Hepatocyte (in vitro differentiated cells): Measurements from ENCODE around the gene KCNC4. TPM values are rescaled to one million over a fixed set of nuclear protein-coding genes. Genes with fewer than 3 reads are reported as not detected.

ENCODE experiments used
- DNase-seq: peaks from one replicate; pipeline ENCODE4 v3.0.0-alpha.2; 2016; ENCODE audit warnings: low spot score
- H2AFZ ChIP-seq: fragments of 200-600 bp; sonication (generic); 2 replicates; pipeline ENCODE4 v1.6.0; 2016; ENCODE audit warnings: antibody characterized with exemption, mild to moderate bottlenecking
- H3K27ac ChIP-seq: fragments of 200-600 bp; sonication (generic); 2 replicates; pipeline ENCODE4 v1.5.1; 2016; ENCODE audit warnings: mild to moderate bottlenecking
- H3K27me3 ChIP-seq: fragments of 200-600 bp; sonication (generic); 2 replicates; pipeline ENCODE4 v1.6.1; 2016
- H3K36me3 ChIP-seq: fragments of 200-600 bp; sonication (generic); replicated peaks from 2 replicates; pipeline ENCODE4 v1.5.1; 2016; ENCODE audit warnings: low read depth; ENCODE audit not compliant: insufficient read depth
- H3K4me1 ChIP-seq: fragments of 200-600 bp; sonication (generic); 2 replicates; pipeline ENCODE4 v1.5.1; 2016; ENCODE audit warnings: mild to moderate bottlenecking, moderate library complexity; ENCODE audit not compliant: insufficient read depth
- H3K4me2 ChIP-seq: fragments of 200-600 bp; sonication (generic); 2 replicates; pipeline ENCODE4 v1.6.0; 2016
- H3K4me3 ChIP-seq: fragments of 200-600 bp; sonication (generic); 2 replicates; pipeline ENCODE4 v1.5.1; 2016; ENCODE audit warnings: mild to moderate bottlenecking
- H3K79me2 ChIP-seq: fragments of 200-600 bp; sonication (generic); 2 replicates; pipeline ENCODE4 v1.6.0; 2017; ENCODE audit warnings: mild to moderate bottlenecking
- H3K9me2 ChIP-seq: fragments of 200-600 bp; sonication (generic); replicated peaks from 2 replicates; pipeline ENCODE4 v1.6.0; 2017; ENCODE audit warnings: mild to moderate bottlenecking; ENCODE audit not compliant: insufficient read depth
- H3K9me3 ChIP-seq: fragments of 200-600 bp; sonication (generic); 2 replicates; pipeline ENCODE4 v1.5.1; 2016; ENCODE audit warnings: low read depth, mild to moderate bottlenecking
- H4K20me1 ChIP-seq: fragments of 200-600 bp; sonication (generic); 2 replicates; pipeline ENCODE4 v1.6.0; 2016; ENCODE audit warnings: mild to moderate bottlenecking; ENCODE audit not compliant: insufficient read depth, poor library complexity, severe bottlenecking
- EZH2 ChIP-seq: fragments of 200-600 bp; sonication (generic); IDR thresholded peaks from 2 replicates; pipeline ENCODE4 v1.6.1; 2016; ENCODE audit warnings: antibody characterized with exemption, mild to moderate bottlenecking, borderline replicate concordance
- EZH2phosphoT487 ChIP-seq: fragments of 200-600 bp; sonication (generic); IDR thresholded peaks from one replicate; pipeline ENCODE4 v1.6.1; 2018; ENCODE audit warnings: antibody characterized with exemption, mild to moderate bottlenecking, low read depth, moderate library complexity; ENCODE audit not compliant: unreplicated experiment, severe bottlenecking
- WGBS: methylation state at CpG from one replicate; pipeline ENCODE4 v1.1.6; 2016; ENCODE audit warnings: low lambda C conversion rate; ENCODE audit errors: missing lambda C conversion rate; 5-methylcytosine and 5-hydroxymethylcytosine counted together
- polyA plus RNA-seq: library from polyadenylated mRNA; unstranded; fragments of >200 nt; fragmentation: Nextera tagmentation; extraction: Ambion mirVana; gene quantifications from 2 replicates; pipeline ENCODE4 v1.2.1, GENCODE V29; 2016
- total RNA-seq: library from RNA; depleted of rRNA; stranded (reverse); fragments of >200 nt; gene quantifications from 2 replicates; pipeline ENCODE4 v1.2.3, GENCODE V29; 2014
- TF ChIP-seq, protein P1 (sequence below): fragments of 200-600 bp; sonication (generic); IDR thresholded peaks from 2 replicates; pipeline ENCODE4 v1.5.1; 2016; ENCODE audit warnings: antibody characterized with exemption, mild to moderate bottlenecking; ENCODE audit not compliant: poor library complexity

The KCNC4 gene
- total and polyA plus RNA-seq, 2 experiments from 2014 or later: 1.3 to 4.6 TPM

DNA sequence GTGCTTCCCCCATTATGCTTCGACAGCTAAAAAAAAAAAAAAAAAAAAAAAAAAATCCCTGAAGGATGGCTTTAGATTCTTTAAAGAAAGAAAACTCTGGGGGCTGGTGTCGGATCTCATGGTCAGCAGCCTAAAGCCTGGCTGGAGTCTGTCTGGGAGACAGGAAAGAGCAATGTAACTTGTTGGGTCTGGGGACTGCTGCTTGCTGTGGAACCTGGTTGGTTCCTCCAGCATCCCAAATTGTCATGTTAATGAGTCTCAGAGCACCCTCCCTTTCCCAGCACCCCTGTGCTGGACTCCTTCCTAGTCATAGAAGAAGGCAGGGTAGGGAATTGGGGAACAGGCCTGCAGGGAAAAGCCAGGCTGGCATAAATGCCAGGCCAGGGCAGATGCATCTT, 3.0 kb downstream of the KCNC4 start:
- H3K9me3 ChIP-seq: no peaks in the 10 kb centered on the region
- TF ChIP-seq EZH2 (no peak), EZH2phosphoT487 (no peak)
- TF ChIP-seq, protein P1, sequence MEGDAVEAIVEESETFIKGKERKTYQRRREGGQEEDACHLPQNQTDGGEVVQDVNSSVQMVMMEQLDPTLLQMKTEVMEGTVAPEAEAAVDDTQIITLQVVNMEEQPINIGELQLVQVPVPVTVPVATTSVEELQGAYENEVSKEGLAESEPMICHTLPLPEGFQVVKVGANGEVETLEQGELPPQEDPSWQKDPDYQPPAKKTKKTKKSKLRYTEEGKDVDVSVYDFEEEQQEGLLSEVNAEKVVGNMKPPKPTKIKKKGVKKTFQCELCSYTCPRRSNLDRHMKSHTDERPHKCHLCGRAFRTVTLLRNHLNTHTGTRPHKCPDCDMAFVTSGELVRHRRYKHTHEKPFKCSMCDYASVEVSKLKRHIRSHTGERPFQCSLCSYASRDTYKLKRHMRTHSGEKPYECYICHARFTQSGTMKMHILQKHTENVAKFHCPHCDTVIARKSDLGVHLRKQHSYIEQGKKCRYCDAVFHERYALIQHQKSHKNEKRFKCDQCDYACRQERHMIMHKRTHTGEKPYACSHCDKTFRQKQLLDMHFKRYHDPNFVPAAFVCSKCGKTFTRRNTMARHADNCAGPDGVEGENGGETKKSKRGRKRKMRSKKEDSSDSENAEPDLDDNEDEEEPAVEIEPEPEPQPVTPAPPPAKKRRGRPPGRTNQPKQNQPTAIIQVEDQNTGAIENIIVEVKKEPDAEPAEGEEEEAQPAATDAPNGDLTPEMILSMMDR: no peak
- no peak for DNase-seq
- peaks cover 39% of the 10 kb centered on the region for H3K27me3 ChIP-seq
- H3K27ac ChIP-seq: no peak overlapping the region
- H3K9me2 ChIP-seq: no peaks in the 10 kb centered on the region
- H3K79me2 ChIP-seq: no peaks in the 10 kb centered on the region
- no peak overlapping the region for H3K4me3 ChIP-seq
- no peaks in the 10 kb centered on the region for H3K36me3 ChIP-seq
- 59% methylated on average over 2 of the region's 2 CpGs for WGBS
- peaks cover 14% of the 10 kb centered on the region for H3K4me1 ChIP-seq
- no peak overlapping the region for H2AFZ ChIP-seq
- H4K20me1 ChIP-seq: no peaks in the 10 kb centered on the region
- H3K4me2 ChIP-seq: no peak overlapping the region

DNA sequence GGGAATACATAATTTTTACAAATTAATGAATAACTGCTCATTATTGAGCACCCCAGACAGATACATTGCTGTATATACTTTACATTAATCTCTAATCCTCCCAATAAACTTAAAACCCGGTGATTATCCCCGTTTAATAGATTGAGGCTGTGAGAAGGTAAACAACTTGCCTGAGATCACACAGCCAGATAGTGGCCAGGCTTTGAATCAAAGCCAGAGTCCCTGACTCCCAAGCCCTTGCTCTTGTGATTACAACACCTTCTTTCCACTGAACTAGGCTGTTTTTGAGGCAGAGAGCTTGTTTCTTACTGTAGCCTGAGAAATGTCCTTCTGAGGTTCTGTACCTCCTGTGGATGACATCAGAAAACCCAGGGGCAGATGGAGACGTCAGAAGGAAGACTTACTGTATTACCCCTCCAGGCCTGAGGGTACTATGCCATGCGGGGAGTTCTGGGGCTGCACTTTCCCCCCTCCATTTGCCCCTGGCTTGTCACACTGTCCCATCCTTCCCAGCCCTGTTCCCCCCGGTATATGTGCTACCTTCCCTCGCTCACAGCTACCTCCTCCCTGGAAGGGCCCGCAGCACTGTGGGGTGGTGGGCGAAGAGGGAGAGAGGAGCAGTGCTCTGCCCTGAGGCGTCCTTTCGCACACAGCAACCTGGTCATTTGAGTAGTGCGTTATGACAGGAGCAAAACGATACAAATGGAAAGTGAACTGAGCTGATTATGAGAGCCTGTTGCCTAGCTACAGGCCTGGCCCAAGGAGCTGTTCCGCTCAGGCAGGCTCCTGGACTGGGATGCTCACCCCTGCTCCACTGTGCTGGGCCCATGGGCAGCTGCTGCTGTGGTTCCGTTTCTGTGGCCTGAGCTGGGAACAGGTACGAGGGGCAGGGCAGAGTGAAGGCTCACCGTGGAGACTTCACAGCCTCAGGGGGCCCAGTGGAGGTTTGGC, 4.6 kb downstream of the KCNC4 start:
- H3K79me2 ChIP-seq: no peaks in the 10 kb centered on the region
- peak; percentile 43 for DNase-seq
- no peak overlapping the region for H3K4me3 ChIP-seq
- WGBS: 67% methylated on average over 16 of the region's 16 CpGs
- H3K4me1 ChIP-seq: peaks cover 14% of the 10 kb centered on the region
- H3K36me3 ChIP-seq: no peaks in the 10 kb centered on the region
- no peak overlapping the region for H3K27ac ChIP-seq
- H2AFZ ChIP-seq: no peak overlapping the region
- H3K27me3 ChIP-seq: peaks cover 39% of the 10 kb centered on the region
- H3K9me3 ChIP-seq: no peaks in the 10 kb centered on the region
- no peak overlapping the region for H3K4me2 ChIP-seq
- no peak for TF ChIP-seq EZH2phosphoT487
- TF ChIP-seq, protein P1: no peak
- TF ChIP-seq EZH2: no peak
- H3K9me2 ChIP-seq: no peaks in the 10 kb centered on the region
- H4K20me1 ChIP-seq: no peaks in the 10 kb centered on the region

DNA sequence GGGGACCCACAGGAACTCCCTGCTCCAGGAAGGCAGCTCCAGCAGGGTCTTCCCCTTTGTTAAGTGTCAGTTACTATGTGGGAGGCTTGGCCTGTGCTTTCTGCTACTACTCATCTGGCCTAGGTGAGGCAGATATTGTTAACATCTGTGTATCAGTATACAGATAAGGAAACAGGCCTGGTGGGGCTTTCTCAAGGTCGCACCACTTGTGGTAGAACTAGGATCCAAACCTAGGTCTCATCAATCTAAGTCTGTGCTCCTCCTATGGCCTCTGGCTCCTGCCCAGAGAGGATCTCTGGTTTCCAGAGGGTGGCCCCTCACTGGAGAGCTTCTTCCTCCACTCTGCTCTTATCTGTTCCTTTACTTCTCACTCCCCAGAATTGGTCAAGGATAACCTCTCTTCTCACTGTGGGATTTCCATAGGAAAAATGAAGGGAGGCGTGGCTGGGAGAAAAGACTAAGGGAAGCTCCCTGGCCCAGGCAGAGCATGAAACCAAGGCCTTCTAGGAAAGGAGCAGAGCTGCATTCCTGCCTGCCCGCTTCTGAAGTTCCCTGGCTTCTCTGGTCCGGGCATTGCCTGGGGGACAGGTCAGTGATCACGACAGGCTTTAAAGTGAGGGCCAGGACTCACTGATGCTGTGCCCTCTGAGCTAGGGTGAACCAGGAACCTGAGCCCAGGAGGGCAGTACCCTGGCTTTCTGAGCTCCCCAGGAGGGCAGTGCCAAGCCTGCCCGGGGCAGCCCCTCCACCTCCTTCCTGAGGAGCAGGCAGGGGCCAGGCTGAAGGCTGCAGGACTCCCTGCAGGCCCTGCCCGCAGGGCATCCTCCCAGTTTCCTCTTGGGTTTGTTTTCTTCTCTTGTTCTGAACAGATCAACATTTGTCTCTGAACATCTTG, 5.8 kb downstream of the KCNC4 start:
- Histone ChIP-seq H3K27ac (no peak overlapping the region), H3K4me3 (no peak overlapping the region)
- 91% methylated on average over 7 of the region's 7 CpGs for WGBS

More for the DNA sequence above, 5.8 kb downstream of the KCNC4 start:
- Histone ChIP-seq H3K36me3 (no peaks in the 10 kb centered on the region), H2AFZ (no peak overlapping the region), H4K20me1 (no peaks in the 10 kb centered on the region), H3K9me2 (no peaks in the 10 kb centered on the region), H3K4me1 (peaks cover 13% of the 10 kb centered on the region), H3K27me3 (peaks cover 37% of the 10 kb centered on the region), H3K9me3 (no peaks in the 10 kb centered on the region), H3K79me2 (no peaks in the 10 kb centered on the region), H3K4me2 (no peak overlapping the region)
- DNase-seq: no peak
- TF ChIP-seq EZH2 (no peak), EZH2phosphoT487 (no peak)
- TF ChIP-seq, protein P1: no peak
